ENCODE data around the gene MOSPD3. TPM values are rescaled to one million over a fixed set of nuclear protein-coding genes. Genes with fewer than 3 reads are reported as not detected.

MOSPD3 gene
- total and polyA plus RNA-seq, 2 experiments from 2014 or later = 15.3 to 23.5 TPM

- TF ChIP-seq CTCF (conservative IDR thresholded peaks at IDR 0.05; ENCODE audit: low read depth in 2 of 2) (no peak; a peak in 1 of 4 replicates), STAT1 (IDR thresholded peaks at IDR 0.05; ENCODE audit: unreplicated experiment) (no peak)
Observed at GRCh38 chr7:100572281-100572948, 39.9 kb upstream of the MOSPD3 start (continued).

GRCh38 chr7:100572949-100573675, 39.2 kb upstream of the MOSPD3 start:
- peaks cover 12% of the 10 kb centered on the region; the same call in 1 of the 2 replicates for H3F3A ChIP-seq (replicated peaks; ENCODE audit: low read depth)
- TF ChIP-seq ETS1 (IDR thresholded peaks at IDR 0.05) = no peak
- H3K79me2 ChIP-seq (replicated peaks; ENCODE audit: insufficient read depth) = no peaks in the 10 kb centered on the region
- H3K27me3 Mint-ChIP-seq (ENCODE audit: insufficient read depth, low read depth, poor library complexity) = peaks cover 36% of the 10 kb centered on the region
- H3K4me2 ChIP-seq = no peak overlapping the region
- no peak overlapping the region for H3K27ac ChIP-seq (ENCODE audit: low read depth)
- H3K27me3 ChIP-seq (ENCODE audit: insufficient read depth) = peaks cover 13% of the 10 kb centered on the region; the same call in 1 of the 2 replicates
- peaks cover 12% of the 10 kb centered on the region for H3K36me3 Mint-ChIP-seq (ENCODE audit: low read depth)
- ATAC-seq = no peak
- peaks cover 5% of the 10 kb centered on the region; the same call in 1 of the 2 replicates for H3K36me3 ChIP-seq (ENCODE audit: insufficient read depth)
- no peak overlapping the region for H3K4me3 ChIP-seq
- H3K4me1 Mint-ChIP-seq = peaks cover 29% of the 10 kb centered on the region
- no peak overlapping the region for H3K4me3 Mint-ChIP-seq
- no peaks in the 10 kb centered on the region for H4K20me1 ChIP-seq (replicated peaks; ENCODE audit: insufficient read depth)
- no peak for DNase-seq (ENCODE audit: low spot score)
- no peaks in the 10 kb centered on the region for H3K9me2 ChIP-seq (ENCODE audit: insufficient read depth)
- no peak overlapping the region for H2AFZ ChIP-seq
- H3K4me1 ChIP-seq (ENCODE audit: insufficient read depth) = peaks cover 29% of the 10 kb centered on the region
- no peaks in the 10 kb centered on the region for H3K9me3 Mint-ChIP-seq
- H3K27ac Mint-ChIP-seq = no peak overlapping the region

- Histone ChIP-seq H3K4me1 (ENCODE audit: insufficient read depth) (peaks cover 28% of the 10 kb centered on the region), H3K4me2 (no peak within 1 kb of the TSS), H3K27ac (ENCODE audit: low read depth) (no peak within 1 kb of the TSS), H4K20me1 (replicated peaks; ENCODE audit: insufficient read depth) (no peaks in the 10 kb centered on the region), H3K27me3 (ENCODE audit: insufficient read depth) (peaks cover 12% of the 10 kb centered on the region; the same call in 1 of the 2 replicates), H3K36me3 (ENCODE audit: insufficient read depth) (peaks cover 5% of the 10 kb centered on the region; the same call in 1 of the 2 replicates), H3K79me2 (replicated peaks; ENCODE audit: insufficient read depth) (no peaks in the 10 kb centered on the region), H3K9me2 (ENCODE audit: insufficient read depth) (no peaks in the 10 kb centered on the region), H3K4me3 (no peak within 1 kb of the TSS), H2AFZ (no peak within 1 kb of the TSS), H3F3A (replicated peaks; ENCODE audit: low read depth) (peaks cover 12% of the 10 kb centered on the region; the same call in 1 of the 2 replicates)
- no peaks in the 10 kb centered on the region for H3K9me3 Mint-ChIP-seq
- no peak within 1 kb of the TSS; the same call in 1 of the 2 replicates for H3K27ac Mint-ChIP-seq
- H3K27me3 Mint-ChIP-seq (ENCODE audit: insufficient read depth, low read depth, poor library complexity) = peaks cover 34% of the 10 kb centered on the region
- H3K4me3 Mint-ChIP-seq = no peak within 1 kb of the TSS
- H3K36me3 Mint-ChIP-seq (ENCODE audit: low read depth) = peaks cover 12% of the 10 kb centered on the region
- peak; percentile 80 for DNase-seq (ENCODE audit: low spot score)
- peak; percentile 5 for ATAC-seq
- peaks cover 24% of the 10 kb centered on the region for H3K4me1 Mint-ChIP-seq
- no peak for TF ChIP-seq JUNB (IDR thresholded peaks at IDR 0.05; ENCODE audit: unreplicated experiment)
- TF ChIP-seq STAT1 (IDR thresholded peaks at IDR 0.05; ENCODE audit: unreplicated experiment) = no peak
- TF ChIP-seq ZNF462 (CRISPR knock-in tag; IDR thresholded peaks at IDR 0.05) = no peak
Observed at GRCh38 chr7:100573691-100574361, 38.5 kb upstream of the MOSPD3 start, which contains the start of gene SAP25. SAP25 (minus strand) TSS chr7:100573900; CDS start chr7:100573742, 158 bp downstream.

Measured in GM23338 (cell line).